Ascending aorta (tissue), 2 donors: Measurements from ENCODE around the gene HPCA. TPM values are rescaled to one million over a fixed set of nuclear protein-coding genes. Genes with fewer than 3 reads are reported as not detected.

Source experiments
- DNase-seq, 2 donors: peaks; one replicate each; pipeline ENCODE4 v3.0.0-alpha.2; 2019; ENCODE audit warnings: low spot score in 2 of 2
- H3K27ac ChIP-seq, 2 donors: fragments of 200-600 bp; sonication (generic); one replicate each; pipeline ENCODE4 v1.5.1; 2016 to 2017; ENCODE audit warnings: mild to moderate bottlenecking in 1 of 2
- H3K27me3 ChIP-seq: fragments of 200-600 bp; sonication (generic); one replicate; pipeline ENCODE4 v1.5.1; 2017
- H3K36me3 ChIP-seq, 2 donors: fragments of 200-600 bp; sonication (generic); one replicate each; pipeline ENCODE4 v1.5.1; 2016
- H3K4me1 ChIP-seq, 2 donors: fragments of 200-600 bp; sonication (generic); one replicate each; pipeline ENCODE4 v1.5.1; 2016 to 2017; ENCODE audit warnings: mild to moderate bottlenecking in 1 of 2
- H3K4me3 ChIP-seq, 2 donors: fragments of 200-600 bp; sonication (generic); one replicate each; pipeline ENCODE4 v1.5.1; 2016 to 2017; ENCODE audit warnings: mild to moderate bottlenecking in 1 of 2
- H3K9me3 ChIP-seq, 2 donors: fragments of 200-600 bp; sonication (generic); one replicate each; pipeline ENCODE4 v1.5.1; 2016
- CTCF ChIP-seq, 3 experiments: fragments of 200-600 bp in 2 of 3; fragments of 450-650 bp in 1 of 3; sonication (generic) in 2 of 3; IDR thresholded peaks; one replicate each; pipeline ENCODE4 v1.5.1; 2016 to 2019; ENCODE audit warnings: antibody characterized with exemption in 3 of 3, mild to moderate bottlenecking in 1 of 3, moderate library complexity in 1 of 3
- intact Hi-C: fragments of 100-400 bp; cut with DNase I; formaldehyde crosslinking; loops from one replicate; pipeline ENCODE4 v1.15.1; 2023
- total RNA-seq: library from RNA; depleted of rRNA; stranded (reverse); fragments of >200 nt; gene quantifications from one replicate; pipeline ENCODE4 v1.1.0, GENCODE V29; 2016

HPCA gene
- total RNA-seq, 1 donor from 2014 or later = not detected

GRCh38 chr1:32873484-32873883 lies 12.8 kb upstream of the HPCA start:
- no peak for TF ChIP-seq CTCF (IDR thresholded peaks at IDR 0.05)
- Histone ChIP-seq H3K27ac (no peak overlapping the region), H3K4me1 (peaks cover 4 to 21% of the 10 kb centered on the region in 2 donors), H3K9me3 (no peaks in the 10 kb centered on the region), H3K4me3 (no peak overlapping the region), H3K36me3 (no peaks in the 10 kb centered on the region), H3K27me3 (no peaks in the 10 kb centered on the region)
- intact Hi-C loops = no loop called here
- peak in 1 of 2 donors; percentile 58 for DNase-seq

- no peak overlapping the region for H3K27ac ChIP-seq
- no peaks in the 10 kb centered on the region for H3K36me3 ChIP-seq
- no peak overlapping the region for H3K4me3 ChIP-seq
- peaks cover 3 to 16% of the 10 kb centered on the region in 2 donors for H3K4me1 ChIP-seq
- DNase-seq = peak in 1 of 2 donors; percentile 40
- no peaks in the 10 kb centered on the region for H3K27me3 ChIP-seq
- intact Hi-C loops = no loop called here
- TF ChIP-seq CTCF (IDR thresholded peaks at IDR 0.05) = no peak
- no peaks in the 10 kb centered on the region for H3K9me3 ChIP-seq
Measured at GRCh38 chr1:32874860-32875752, 11.2 kb upstream of the HPCA start.

DNA sequence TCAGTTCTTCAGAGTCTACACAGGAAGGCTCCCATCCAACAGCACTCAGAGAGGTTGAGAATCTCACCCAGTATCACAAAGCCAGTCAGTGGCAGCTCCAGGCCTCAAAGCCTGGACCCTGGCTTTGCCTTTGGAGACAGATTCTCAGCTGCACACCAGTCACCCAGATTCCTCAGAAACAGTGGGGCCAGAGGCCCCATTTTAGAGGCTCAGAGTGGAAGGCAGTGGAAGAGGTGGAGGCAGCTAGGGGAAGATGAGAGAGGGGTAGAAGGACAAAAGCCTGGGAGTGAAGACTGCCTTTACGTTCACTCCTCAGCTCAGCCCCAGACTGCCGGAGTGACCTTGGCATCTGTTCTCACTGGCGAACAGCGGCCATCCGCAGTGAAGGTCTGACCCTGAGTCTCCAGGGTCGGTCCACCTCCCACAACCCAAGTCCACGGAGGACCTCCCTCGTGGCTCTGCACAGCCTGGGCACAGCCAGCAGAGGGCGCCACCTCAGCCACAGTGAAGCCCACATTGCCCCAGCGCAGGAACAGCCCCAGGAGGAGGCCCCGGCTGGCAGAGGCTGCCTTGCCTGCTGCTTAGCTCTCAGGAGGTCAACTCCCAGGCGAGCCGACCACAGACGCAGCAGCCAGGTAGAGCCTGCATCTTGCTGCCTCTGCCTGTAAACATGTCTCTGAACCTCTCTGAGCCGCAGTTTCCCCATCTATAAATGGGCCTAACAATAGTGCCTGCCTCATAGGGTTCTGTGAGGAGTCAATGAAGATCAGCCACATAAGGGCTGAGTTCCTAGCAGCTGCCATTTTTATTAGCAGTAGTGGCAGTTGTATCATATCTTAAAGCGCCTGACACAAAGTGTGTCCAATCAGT lies 9.7 kb upstream of the HPCA start:
- peak in 1 of 2 donors; percentile 65 for DNase-seq
- H3K27ac ChIP-seq = no peak overlapping the region
- peaks cover 4 to 9% of the 10 kb centered on the region in 2 donors for H3K4me1 ChIP-seq
- no peaks in the 10 kb centered on the region for H3K36me3 ChIP-seq
- intact Hi-C loops = no loop called here
- TF ChIP-seq CTCF (IDR thresholded peaks at IDR 0.05) = peak; percentile 47 to 81 (median 50)
- no peak overlapping the region for H3K4me3 ChIP-seq
- H3K9me3 ChIP-seq = no peaks in the 10 kb centered on the region
- H3K27me3 ChIP-seq = no peaks in the 10 kb centered on the region

DNA sequence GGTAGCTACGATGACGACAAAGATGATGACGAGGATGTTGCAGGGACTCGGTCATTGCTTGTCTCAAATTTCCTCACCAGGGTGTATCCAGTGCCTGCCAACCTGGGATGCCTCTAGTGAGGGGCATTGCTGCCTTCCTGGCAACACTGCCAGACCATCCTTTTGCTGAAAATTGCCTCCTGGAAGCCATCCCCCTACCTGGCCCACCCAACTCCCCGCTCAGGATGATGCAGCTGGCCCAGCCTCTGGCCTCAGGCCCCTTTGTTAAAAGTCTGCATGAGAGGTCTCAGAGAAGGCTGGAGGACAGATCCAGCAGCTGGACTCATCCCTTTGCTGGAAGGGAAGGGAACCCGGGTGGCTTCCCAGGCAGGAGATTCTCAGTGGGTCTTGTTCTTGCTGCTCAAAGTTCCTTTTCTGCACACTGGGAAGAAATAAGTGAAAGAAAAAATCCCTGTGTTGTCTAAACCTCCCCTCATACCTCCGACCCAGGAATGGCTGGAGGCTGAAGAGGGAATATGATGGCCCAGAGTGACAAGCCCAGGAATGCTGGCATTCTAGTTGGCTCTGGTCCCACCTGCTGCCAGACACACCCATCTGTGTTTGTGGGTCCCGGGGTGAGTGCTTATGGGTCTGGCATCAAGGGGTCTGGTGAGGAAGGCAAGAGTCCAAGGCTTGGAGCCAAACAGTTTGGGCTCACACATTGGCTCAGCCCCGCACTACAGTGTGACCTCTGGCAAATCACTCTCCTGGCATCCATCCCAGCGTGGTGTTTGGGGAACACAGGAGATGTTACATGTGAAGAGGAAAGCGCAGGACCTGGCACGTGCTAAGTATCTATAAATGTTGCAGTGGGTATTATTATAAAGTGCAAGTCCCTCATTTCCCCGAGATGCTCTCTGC lies 8.8 kb upstream of the HPCA start:
- H3K27ac ChIP-seq = no peak overlapping the region
- no peaks in the 10 kb centered on the region for H3K27me3 ChIP-seq
- H3K36me3 ChIP-seq = no peaks in the 10 kb centered on the region
- H3K4me3 ChIP-seq = no peak overlapping the region
- no peaks in the 10 kb centered on the region for H3K9me3 ChIP-seq
- intact Hi-C loops = no loop called here
- peaks cover 9 to 14% of the 10 kb centered on the region in 2 donors for H3K4me1 ChIP-seq
- DNase-seq = peak in 1 of 2 donors; percentile 35
- no peak for TF ChIP-seq CTCF (IDR thresholded peaks at IDR 0.05)

DNA sequence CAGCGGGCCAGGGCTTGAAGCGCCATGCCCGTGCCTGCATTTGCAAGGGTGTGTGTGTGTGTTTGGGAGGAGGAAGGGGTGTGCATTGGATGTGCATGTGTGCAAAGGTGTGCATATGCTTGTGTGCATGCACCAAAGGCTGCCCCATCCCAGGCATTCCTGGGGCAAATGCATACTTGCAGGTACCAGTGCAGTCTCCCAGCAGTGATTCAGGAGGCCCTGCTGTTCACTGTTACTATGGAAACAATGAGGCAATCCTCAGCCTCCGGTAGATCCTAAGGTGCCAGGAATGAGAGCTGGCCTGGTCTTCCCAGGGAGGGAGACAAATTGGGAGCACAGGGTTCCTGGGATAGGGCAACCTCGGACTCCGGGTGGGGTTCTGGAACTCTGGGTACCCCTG lies 8.1 kb upstream of the HPCA start:
- intact Hi-C loops = no loop called here
- no peak for TF ChIP-seq CTCF (IDR thresholded peaks at IDR 0.05)
- DNase-seq = no peak

More for the DNA sequence above, 8.1 kb upstream of the HPCA start:
- Histone ChIP-seq H3K36me3 (no peaks in the 10 kb centered on the region), H3K4me3 (no peak overlapping the region), H3K9me3 (no peaks in the 10 kb centered on the region), H3K27ac (no peak overlapping the region), H3K4me1 (peaks cover 9 to 10% of the 10 kb centered on the region in 2 donors), H3K27me3 (no peaks in the 10 kb centered on the region)
